GM19238 (cell line): ENCODE measurements around the gene TRIOBP.

Experiments used
- DNase-seq: peaks from one replicate; pipeline ENCODE4 v3.0.0; 2011; ENCODE audit warnings: low spot score; ENCODE audit not compliant: insufficient read length

The TRIOBP gene

DNA sequence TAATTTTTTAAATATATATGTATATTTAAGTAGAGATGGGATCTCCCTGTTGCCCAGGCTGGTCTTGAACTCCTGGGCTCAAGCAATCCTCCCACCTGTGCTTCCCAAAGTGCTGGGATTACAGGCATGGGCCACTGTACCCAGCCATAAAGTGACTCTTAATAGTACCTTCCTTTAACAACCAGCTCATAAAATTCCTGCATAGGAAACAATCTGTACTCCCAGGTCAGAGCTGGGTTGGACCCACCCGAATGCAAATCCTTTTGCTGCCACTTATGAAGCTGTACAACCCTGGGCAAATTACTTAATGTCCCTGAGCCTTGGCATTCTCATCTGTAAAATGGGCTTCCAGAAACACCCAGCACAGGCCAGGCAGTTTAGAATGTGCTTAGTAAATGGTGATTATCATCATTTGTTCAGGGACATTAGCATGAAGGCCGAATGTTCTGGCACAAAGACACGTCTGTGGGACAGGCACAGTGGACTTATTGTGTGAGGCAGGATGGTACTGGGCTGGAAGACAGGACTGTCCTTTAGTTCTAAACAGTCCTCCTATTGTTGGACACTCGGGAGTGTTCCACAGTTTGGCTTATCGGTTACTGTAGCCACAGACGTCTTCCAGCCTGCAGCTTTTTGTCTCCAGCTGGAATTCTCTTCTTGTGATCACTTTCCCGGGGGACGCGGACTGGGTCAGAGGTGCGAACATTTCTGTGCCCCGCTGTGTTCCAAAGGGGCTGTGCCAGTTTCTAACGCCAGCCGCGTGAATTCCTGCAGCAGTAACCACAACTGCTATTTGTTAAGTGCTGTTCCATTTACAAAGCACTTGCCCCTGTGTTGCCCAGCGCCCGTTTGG is 32.4 kb upstream of the TRIOBP start:
- DNase-seq = no peak

DNA sequence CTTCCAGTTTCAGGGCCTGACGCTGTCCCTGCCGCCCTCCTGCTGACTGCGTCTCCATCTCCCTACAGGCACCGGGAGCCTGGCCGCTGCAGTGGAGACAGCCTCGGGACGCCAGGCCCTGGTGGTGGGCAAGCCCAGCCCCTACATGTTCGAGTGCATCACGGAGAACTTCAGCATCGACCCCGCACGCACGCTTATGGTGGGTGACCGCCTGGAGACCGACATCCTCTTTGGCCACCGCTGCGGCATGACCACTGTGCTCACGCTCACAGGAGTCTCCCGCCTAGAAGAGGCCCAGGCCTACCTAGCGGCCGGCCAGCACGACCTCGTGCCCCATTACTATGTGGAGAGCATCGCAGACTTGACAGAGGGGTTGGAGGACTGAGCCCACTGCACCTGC is 31.4 kb upstream of the TRIOBP start:
- no peak for DNase-seq

DNA sequence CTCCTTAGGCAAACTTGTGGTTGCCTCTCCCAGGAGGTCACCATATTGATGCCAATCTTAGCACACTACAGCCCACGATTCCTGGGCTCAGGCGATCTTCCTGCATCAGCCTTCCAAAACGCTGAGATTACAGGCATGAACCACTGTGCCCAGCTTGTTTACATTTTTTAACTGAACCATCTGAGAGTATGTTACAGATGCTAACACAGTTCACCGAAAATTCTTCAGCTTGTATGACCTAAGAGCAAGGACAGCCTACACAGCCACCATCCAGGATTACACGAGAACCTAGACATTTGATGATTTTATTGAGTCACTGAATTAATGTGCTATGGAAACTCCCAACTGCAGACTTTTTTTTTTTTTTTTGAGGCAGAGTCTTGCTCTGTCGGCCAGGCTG is 27.3 kb upstream of the TRIOBP start:
- DNase-seq = no peak

DNA sequence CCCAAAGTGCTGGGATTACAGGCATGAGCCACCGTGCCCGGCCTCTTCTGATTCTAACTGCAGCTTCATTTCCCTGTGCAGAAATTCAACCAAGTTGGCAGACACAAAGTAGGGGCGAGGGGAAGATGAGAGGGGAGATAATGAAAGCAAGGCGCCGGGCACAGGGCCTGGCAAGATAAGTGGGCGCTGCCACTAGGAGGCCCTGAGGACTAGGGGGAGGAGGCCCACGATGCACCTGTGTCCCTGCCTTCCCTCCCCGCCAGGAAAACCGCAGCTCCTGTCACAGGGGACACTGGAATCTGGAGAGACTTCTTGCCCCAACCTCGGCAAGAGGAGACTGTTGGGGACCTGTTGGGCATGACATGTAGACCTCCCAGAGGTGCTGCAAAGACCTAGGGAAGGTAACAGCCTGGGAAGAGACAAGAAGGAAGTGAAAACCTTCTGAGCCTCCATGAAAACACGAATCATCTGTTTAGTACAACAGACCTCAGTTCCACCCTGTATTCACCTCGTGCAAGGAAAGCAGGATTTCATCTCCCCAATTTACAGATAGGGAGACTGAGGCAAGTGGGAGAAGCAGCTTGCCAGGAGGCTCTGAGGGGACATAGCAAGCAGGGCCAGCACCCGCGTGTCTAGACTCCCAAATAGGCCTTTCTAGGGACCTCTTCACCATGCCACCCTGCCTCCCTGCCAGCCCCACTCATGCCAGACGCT is 24.5 kb upstream of the TRIOBP start:
- DNase-seq = no peak

DNA sequence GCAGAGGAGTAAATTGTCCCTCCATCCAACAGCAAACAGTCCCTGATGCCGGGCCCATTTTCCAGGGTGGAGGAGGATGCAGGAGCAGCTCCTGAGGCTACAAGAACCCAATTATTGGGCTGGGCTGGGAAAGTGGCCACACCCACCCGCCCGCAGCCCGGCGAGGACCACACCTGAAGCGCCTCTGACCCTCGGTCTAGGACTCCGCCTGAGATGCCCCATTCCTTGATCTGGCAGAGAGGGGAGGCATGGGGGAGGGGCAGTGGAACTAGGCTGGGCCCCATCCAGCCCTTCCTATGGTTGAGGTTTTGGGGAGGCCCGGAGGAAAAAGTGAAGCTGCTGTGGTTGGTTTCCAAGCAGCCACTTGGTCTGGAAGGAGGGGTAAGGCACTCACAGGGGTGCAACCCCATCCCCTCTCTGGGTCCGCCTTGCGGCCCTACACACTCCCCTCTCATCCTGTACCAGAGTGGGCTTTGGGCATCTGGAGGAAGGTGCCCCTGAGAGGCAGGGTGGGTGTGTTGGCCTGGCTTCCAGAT is 23.9 kb upstream of the TRIOBP start:
- no peak for DNase-seq

DNA sequence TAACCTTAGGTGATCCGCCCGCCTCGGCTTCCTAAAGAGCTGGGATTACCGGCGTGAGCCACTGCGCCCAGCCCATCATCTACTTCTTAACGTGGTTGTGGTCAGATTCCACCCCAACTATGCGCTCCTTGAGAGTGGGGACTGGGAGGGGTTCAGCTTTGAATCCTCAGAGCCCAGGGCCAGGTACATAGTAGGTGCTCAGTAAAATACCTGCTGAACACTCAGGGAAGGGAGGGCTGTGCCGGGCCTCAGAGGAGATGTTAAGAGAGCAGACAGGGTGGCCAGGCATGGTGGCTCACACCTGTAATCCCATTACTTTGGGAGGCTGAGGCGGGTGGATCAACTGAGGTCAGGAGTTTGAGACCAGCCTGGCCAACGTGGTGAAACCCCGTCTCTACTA is 22.6 kb upstream of the TRIOBP start:
- no peak for DNase-seq

DNA sequence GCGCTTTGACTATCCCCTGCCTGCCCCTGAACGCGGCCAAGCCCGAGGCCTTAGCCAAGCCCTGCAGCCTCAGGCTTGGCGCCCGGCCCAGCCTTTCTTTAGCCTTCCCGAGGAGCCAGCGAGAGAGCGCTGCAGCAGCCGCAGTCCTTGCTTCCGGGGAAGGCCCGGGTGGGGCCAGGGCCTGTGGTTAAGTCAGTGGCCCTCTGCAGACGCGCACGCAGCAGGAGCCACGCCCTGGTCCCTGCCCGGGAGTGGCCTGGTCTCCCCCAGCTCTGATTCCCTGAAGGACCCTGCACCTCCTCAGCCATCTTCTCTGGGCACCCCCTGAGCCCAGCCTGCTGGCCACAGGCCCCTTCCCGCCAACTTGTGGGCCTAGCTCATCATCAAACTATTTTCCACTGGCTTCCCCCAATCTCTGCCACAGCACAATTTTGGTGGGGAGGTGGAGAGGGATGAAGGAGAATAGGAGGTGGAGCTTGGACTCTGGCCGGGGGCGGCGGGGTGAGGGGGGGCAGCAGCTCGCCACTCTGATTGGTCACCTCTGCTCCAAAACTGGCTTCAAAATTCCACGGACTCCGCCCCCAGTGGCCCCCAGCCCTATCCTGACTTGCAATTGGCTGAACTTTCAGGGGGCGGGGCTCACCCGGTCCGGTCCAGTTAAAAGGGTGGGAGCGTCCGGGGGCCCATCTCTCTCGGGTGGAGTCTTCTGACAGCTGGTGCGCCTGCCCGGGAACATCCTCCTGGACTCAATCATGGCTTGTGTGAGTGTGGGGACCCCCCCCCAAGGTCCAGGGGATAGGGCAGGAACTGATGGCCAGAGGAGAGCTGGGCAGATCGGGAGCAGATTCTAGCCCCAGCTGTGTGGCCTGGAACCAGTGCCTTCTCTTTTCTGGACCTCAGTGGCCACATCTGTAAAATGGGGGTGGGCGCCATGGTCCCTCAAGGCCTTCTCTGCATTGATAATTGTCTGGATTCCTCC is 21.6 kb upstream of the TRIOBP start, which contains the start of gene LGALS1:
Gene LGALS1 (plus strand): TSS at position 686 of the 979 bp plus-strand sequence. CDS start 67 bp downstream, at position 753.
- peak; percentile 77 for DNase-seq

DNA sequence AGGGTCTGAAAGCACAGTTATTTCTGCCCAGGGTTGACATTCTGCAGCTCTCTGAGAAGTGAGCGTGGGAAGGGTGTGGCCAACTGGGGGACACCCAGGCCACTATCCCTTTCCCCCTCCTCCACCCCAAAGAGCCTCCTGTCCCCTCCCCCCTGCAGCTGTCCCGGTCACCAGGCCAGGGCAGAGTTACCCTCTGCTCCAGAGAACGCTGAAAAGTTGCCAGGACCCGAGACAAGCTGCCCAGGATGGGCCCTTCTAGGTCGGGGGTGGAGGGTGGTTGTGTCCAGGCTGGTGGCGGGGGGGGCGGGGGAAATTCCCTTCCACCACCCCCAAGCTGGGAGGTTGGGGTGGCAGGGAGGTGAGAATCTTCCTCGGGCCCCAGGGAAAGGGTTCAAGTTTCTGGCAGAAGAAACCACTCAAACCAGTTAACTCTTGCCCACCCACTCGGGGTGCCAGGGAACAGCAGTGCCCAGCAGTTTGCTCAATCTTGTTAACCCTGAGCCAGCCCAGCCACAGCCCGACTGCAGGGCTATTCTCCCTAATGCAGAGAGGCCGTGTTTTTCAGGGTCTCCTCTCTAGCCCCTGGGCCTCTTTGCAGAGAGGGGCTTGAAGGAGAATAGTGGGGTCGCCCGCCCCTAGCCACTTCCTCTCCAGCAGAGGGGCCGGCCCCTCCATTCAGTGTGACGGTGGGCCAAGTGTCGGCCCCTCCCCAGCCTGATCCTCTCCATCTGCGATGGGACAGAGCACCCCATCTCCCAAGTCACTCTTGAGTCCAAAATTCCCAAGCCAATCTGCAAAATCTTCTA is 20.7 kb upstream of the TRIOBP start:
- DNase-seq = no peak

DNA sequence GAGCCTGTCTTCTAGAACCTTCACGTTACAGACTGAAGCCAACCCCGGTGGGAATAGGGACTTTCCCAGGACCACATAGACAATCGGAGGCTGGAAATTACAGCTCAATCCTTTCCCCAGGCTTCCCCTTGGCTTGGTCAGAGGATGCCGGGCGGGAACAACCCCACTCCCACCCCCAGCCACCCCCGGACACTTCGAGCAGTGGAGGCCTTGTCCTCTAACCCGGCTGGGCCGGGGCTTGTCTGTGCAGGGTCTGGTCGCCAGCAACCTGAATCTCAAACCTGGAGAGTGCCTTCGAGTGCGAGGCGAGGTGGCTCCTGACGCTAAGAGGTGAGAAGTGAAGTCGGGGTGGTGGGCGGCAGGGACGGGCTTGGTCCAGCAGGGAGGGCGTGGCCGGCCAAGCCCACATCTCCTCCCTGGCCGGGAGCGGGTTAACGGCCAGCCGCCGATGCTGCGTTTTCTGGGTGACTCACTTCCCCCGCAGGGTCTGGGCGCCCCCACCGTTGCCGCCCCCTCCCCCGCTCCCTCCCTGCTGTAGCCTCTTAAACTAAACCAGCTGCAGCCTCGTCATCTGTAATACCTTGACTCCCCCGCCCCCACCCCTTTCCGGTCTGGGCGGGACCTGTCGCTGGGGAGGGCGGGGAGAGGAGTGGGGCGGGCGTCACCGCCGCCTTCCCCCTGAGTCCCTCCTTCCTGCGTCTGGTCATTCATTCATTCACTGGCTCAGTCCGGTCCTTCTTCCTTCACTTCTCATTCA is 19.9 kb upstream of the TRIOBP start:
- DNase-seq = peak; percentile 64

DNA sequence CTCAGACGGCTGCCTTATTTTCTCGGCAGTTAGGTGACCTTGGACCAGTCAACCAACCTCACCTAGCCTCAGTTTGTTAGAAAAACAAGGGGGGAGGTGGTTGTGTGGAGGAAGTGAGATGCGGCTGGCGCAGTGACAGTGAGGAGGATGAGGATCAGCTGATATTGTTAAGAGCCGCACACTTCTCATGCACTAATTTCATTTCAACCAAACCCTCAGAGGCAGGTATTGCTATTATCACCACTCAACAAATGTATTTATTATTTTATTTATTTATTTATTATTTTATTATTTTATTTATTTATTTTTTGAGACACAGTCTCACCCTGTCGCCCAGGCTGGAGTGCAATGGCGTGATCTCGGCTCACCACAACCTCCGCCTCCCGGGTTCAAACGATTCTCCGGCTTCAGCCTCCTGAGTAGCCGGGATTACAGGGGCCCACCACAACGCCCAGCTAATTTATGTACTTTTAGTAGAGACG is 19.3 kb upstream of the TRIOBP start:
- DNase-seq = no peak

DNA sequence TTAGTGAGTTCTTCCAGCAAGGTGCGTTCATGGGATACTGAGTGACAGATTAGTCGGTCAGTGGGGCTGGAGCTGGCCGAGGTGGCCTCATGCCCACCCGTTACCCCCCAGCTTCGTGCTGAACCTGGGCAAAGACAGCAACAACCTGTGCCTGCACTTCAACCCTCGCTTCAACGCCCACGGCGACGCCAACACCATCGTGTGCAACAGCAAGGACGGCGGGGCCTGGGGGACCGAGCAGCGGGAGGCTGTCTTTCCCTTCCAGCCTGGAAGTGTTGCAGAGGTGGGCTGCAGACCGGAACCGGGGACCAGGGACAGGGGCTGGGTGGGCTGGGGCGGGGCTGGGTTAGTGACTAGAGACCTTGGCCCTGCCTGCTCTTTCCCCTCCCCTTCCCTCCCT is 18.5 kb upstream of the TRIOBP start:
- DNase-seq = no peak

DNA sequence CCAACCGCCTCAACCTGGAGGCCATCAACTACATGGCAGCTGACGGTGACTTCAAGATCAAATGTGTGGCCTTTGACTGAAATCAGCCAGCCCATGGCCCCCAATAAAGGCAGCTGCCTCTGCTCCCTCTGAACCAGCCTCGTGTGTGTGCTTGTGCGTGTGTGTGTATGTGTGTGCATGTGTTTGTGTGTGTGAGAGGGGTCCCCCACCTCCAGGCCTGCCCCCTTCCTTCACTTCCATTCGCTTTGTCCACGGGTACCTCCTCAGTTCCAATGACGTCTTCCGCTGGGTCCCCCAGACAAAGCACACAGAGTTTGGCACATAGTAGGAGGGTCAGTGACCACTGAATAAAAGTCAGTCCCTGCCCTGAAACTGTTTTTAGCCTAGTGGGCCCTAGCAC is 17.2 kb upstream of the TRIOBP start:
- DNase-seq = no peak

DNA sequence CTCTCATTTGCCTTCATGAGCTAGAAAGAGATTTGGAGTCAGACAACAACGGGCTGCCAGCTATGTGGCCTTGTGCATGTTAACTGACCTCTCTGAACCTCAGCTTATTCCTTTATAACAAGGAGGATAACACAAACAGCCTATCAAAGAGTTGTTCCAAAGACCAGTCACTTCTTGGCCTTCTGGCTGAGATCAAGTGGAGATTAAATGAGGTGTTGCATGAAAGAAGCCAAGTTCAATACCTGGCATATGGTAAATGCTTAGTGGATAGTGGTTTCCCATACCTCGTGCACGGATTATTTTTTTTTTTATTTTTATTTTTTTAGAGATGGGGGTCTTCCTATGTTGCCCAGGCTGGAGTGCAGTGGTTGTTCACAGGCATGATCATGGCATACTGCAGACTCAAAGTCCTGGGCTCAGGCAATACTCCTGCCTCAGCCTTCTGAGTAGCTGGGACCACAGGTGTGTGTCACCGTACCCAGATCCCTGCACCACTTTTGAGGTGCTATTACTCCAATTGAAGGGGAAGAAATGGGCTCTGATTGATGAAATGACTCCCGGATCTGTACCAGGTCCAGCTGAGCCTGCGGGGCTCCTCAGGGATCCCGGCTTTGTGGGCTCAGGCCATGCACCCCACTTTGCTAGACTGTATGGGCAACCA is 16.5 kb upstream of the TRIOBP start:
- no peak for DNase-seq

DNA sequence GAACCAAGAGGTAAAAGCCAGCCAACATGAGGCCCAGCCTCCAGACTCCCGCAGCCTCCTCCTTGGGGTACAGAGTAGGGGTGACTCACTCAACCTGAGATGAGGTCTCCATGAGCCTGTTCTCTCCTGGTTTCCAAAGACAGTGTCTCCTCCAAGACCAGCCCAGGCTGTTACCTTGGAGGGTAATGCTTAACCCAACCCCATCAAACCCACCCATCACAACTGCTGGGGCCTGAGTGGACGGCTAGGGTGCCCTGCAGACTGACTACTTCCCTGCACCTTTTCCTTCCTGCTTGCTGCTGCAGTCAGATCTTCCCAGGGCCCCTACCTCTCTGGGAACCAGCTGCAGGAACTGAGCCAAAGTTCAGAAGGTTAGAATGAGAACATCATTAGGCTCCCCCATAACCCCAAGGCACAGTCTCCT is 15.8 kb upstream of the TRIOBP start:
- no peak for DNase-seq

DNA sequence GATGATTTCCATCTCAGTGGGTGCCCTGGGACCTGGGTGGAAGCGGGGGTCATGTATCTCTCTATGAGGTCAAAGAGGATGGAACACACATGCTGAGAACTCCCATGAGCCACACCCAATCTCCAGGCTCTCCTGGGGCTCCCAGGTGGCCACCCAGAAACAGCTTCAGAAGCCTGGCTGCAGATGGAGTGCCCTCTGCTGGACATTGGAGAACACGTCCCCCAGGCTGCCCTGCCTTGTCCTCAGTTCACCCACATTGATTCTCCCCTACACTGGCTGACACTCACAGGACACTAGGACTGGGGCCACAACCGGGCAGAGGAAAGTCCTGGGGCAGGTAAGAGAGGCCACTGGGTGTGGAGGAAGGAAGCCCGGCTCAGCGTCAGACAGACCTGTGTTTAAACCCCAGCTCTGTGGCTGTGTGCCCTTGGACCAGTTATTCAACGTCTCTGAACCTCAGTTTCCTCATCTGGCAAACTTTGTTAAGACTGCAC is 15.2 kb upstream of the TRIOBP start:
- peak; percentile 61 for DNase-seq

DNA sequence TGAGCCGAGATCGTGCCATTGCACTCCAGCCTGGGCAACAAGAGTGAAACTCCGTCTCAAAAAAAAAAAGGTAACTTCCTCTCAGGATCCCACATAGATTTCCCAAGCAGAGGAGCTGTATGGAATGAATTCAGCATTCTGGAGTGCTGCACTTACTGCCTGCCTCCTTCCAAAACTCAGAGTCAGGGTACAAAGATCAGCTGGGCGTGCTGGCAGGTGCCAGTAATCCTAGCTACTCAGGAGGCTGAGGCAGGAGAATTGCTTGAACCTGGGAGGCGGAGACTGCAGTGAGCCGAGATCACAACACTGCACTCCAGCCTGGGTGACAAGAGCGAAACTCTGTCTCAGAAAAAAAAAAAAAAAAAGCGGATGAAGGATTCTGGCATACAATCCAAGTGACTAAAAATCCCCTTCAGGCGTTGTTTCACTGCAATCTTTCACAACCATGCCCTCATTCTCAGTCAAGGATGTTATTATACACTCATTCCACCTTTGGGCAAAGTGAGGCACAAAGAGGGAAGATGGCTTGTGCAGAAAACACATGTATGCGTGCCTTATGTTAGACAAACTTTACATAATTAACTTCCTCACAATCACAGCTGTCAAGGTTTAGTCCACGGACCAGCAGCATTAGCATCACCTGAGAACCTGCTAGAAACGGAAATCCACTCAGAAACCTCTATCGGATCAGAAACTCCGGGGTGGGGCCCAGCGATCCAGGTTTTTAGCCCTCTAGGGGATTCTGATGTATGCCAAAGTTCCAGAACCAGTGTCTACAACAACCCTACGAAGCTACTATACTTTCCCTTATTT is 11.8 kb upstream of the TRIOBP start:
- DNase-seq = no peak

DNA sequence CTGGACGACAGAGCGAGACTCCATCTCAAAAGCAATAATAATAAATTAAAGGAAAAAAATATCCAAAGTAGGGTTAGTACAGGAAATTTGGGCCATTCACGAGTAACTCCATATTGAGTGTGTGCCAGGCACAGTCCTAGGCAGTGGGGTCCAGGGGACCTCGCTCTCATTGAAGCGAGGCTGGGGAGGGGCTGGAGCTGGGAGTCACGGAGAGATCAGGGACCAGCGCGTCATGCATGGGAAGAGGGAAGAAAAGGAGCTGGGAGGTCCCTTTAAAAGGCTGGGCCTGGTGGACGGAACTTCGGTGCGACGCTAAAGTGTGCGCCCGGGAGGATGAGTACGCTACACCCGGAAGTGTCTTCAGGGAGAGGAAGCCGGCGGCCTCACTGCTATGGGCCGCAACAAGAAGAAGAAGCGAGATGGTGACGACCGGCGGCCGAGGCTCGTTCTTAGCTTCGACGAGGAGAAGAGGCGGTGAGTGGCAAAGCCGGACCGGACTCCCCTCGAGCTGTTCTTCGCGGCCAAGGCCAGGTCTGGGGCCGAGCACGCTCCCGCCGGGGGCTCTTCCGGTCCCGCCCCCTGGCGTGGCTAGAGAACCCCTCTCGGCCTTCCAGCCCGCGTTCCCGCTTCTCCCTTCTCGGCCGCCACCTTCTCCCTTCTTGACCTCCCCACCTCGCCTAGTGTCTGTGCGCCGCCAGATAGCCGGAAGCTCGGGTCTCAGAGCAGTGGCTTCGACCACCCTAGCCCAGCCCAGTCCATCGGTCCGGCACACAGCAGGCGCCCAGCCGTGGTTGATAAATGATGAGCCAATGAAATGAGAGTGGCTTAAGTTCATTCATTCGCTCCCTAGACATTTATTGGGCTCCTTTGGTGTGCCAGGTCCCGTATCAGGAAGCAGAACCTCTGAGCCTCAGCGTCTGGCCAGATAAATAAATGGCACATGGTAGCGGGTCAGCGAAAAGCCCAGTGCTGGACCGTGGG is 10.6 kb upstream of the TRIOBP start, which contains the start of gene NOL12:
Gene NOL12 (plus strand): TSS at position 342 of the 981 bp plus-strand sequence. CDS start 50 bp downstream, at position 392.
- peak; percentile 80 for DNase-seq
